GM13977 (cell line): Measurements from ENCODE around the gene GDAP1L1.

Experiments used
- DNase-seq: peaks from one replicate; pipeline ENCODE4 v3.0.0; 2012; ENCODE audit warnings: low spot score
- CTCF ChIP-seq: IDR thresholded peaks from 2 replicates; pipeline ENCODE4 v1.5.1; 2012; ENCODE audit warnings: mild to moderate bottlenecking, control low read depth; ENCODE audit not compliant: insufficient read depth; ENCODE audit errors: extremely low read depth, missing control alignments
- in situ Hi-C: fragments of 300-500 bp; cut with MboI; formaldehyde crosslinking; loops from one replicate; pipeline ENCODE4 v1.12.0; 2022; ENCODE audit warnings: low sequenced_read_pairs, low pct_unique_long_range_greater_than_20kb, mixed read lengths, inconsistent platforms; ENCODE audit not compliant: unreplicated experiment

GDAP1L1 gene

GRCh38 chr20:44248410-44248759 is 1.3 kb downstream of the GDAP1L1 start:
- DNase-seq: no peak
- no peak for TF ChIP-seq CTCF
- in situ Hi-C loops: no loop called here

- no peak for DNase-seq
- no peak for TF ChIP-seq CTCF
- in situ Hi-C loops: no loop called here
Measured at GRCh38 chr20:44251284-44251683, 4.2 kb downstream of the GDAP1L1 start.

- no peak for TF ChIP-seq CTCF
- DNase-seq: no peak
- in situ Hi-C loops: no loop called here
Measured at GRCh38 chr20:44253528-44253927, 6.4 kb downstream of the GDAP1L1 start.

- DNase-seq: no peak
- no peak for TF ChIP-seq CTCF
- in situ Hi-C loops: no loop called here
Measured at GRCh38 chr20:44254073-44254472, 7.0 kb downstream of the GDAP1L1 start.

GRCh38 chr20:44255942-44256341 is 8.8 kb downstream of the GDAP1L1 start:
- no peak for DNase-seq
- in situ Hi-C loops: no loop called here
- no peak for TF ChIP-seq CTCF

- DNase-seq: no peak
- in situ Hi-C loops: no loop called here
- no peak for TF ChIP-seq CTCF
Measured at GRCh38 chr20:44256961-44257360, 9.9 kb downstream of the GDAP1L1 start.
